ENCODE measurements around the gene FGF11.

GRCh38 chr17:7429722-7430121 is 9.6 kb upstream of the FGF11 start:
- TF ChIP-seq CTCF (IDR thresholded peaks at IDR 0.05 in 4 of 5, conservative IDR thresholded peaks at IDR 0.05 in 1 of 5) (no peak), POLR2A (IDR thresholded peaks at IDR 0.05) (no peak)

All from gastrocnemius medialis (tissue), 4 donors.